NCI-H460 (cell line): ENCODE measurements around the gene CRTC1. TPM values are rescaled to one million over a fixed set of nuclear protein-coding genes. Genes with fewer than 3 reads are reported as not detected.
"Not testable (repeated sequence)": the region's sequence is repeated elsewhere in the genome, so short reads cannot be mapped to it uniquely, and the experiment has no call there.

Experiments used
- DNase-seq: peaks from one replicate; pipeline ENCODE4 v3.0.0-alpha.2; 2016; ENCODE audit warnings: low read depth; ENCODE audit errors: extremely low read depth
- total RNA-seq: library from RNA; depleted of rRNA; stranded (reverse); fragments of >200 nt; shearing (Covaris generic); gene quantifications from 2 replicates; pipeline ENCODE4 v1.2.3, GENCODE V29; 2014

Gene CRTC1
- total RNA-seq, 1 experiment from 2014 or later, result 2.9 TPM

- no peak for DNase-seq
These were observed 110.5 kb downstream of the CRTC1 start for GRCh38 chr19:18794029-18794313.

GRCh38 chr19:18794692-18795091 is 111.2 kb downstream of the CRTC1 start:
- DNase-seq, result no peak

GRCh38 chr19:18795540-18795939 is 112.1 kb downstream of the CRTC1 start:
- DNase-seq, result no peak

GRCh38 chr19:18796239-18796638 is 112.8 kb downstream of the CRTC1 start:
- no peak for DNase-seq

- DNase-seq, result no peak
These were observed 115.2 kb downstream of the CRTC1 start for GRCh38 chr19:18798384-18799352.

GRCh38 chr19:18799389-18799970 is 116.0 kb downstream of the CRTC1 start:
- no peak for DNase-seq

- no peak for DNase-seq
These were observed 116.6 kb downstream of the CRTC1 start for GRCh38 chr19:18800079-18800478.

GRCh38 chr19:18800636-18801035 is 117.2 kb downstream of the CRTC1 start:
- no peak for DNase-seq

- no peak for DNase-seq
These were observed 118.9 kb downstream of the CRTC1 start for GRCh38 chr19:18802354-18802753.

GRCh38 chr19:18803550-18804138 is 120.2 kb downstream of the CRTC1 start:
- DNase-seq, result no peak

- DNase-seq, result no peak
These were observed 120.7 kb downstream of the CRTC1 start for GRCh38 chr19:18804139-18804601.

- no peak for DNase-seq
These were observed 121.2 kb downstream of the CRTC1 start for GRCh38 chr19:18804643-18805042.

- DNase-seq, result no peak
These were observed 124.4 kb downstream of the CRTC1 start for GRCh38 chr19:18807861-18808331.

GRCh38 chr19:18809149-18809868 is 125.8 kb downstream of the CRTC1 start:
- no peak for DNase-seq

- not testable (repeated sequence) for DNase-seq
These were observed 128.2 kb downstream of the CRTC1 start for GRCh38 chr19:18811638-18812037.

GRCh38 chr19:18814063-18814462 is 130.6 kb downstream of the CRTC1 start:
- no peak for DNase-seq

GRCh38 chr19:18815673-18816072 is 132.2 kb downstream of the CRTC1 start:
- no peak for DNase-seq

GRCh38 chr19:18816645-18817044 is 133.2 kb downstream of the CRTC1 start:
- not testable (repeated sequence) for DNase-seq

GRCh38 chr19:18817574-18817973 is 134.1 kb downstream of the CRTC1 start:
- DNase-seq, result no peak

GRCh38 chr19:18828786-18829185 is 145.3 kb downstream of the CRTC1 start:
- DNase-seq, result no peak

GRCh38 chr19:18830488-18830887 is 147.0 kb downstream of the CRTC1 start:
- DNase-seq, result no peak
